ENCODE measurements around the gene NCEH1. TPM values are rescaled to one million over a fixed set of nuclear protein-coding genes. Genes with fewer than 3 reads are reported as not detected.
A peak's percentile ranks its signal among the peaks of the same experiment; 100 is the strongest.

NCEH1 gene
- total RNA-seq, 5 donors from 2014 or later (not counting 1 experiment from before 2014, with no cell fraction given) = 2.4 to 3.8 (median 3.5) TPM

DNA sequence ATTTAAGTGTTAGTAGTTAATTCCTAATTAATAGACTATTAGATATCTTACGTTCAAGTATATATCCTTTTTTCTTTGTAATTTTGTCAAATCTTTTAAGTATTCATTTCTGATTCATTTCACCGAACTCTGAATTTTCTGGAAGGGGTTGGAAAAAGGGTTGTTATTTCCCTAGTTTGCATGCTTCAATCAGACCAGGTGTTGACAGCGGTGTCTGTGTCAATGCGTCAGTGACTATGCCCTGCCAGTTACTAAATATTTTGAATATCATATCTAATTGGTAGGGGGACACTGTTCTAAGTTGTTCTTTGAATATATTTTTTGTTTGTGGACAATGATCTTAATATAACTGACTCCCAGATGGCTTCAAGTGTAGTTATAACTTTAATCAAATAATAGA is 124.9 kb downstream of the NCEH1 start:
- H3K27ac Mint-ChIP-seq = no peak overlapping the region
- no CpG with 5 or more reads among the region's 4 CpGs for WGBS (ENCODE audit: insufficient coverage)
- Histone ChIP-seq H3K4me1 (ENCODE audit: control insufficient read depth in 1 of 2, extremely low read depth in 1 of 2, insufficient read depth in 2 of 2, low read length in 2 of 2) (peaks cover under 1 to 17% of the 10 kb centered on the region in 2 experiments), H3K4me3 (ENCODE audit: control insufficient read depth in 1 of 2, extremely low read depth in 1 of 2, low read length in 1 of 2) (no peak overlapping the region), H3K27me3 (replicated peaks in 1 of 2; ENCODE audit: control insufficient read depth in 2 of 2, extremely low read depth in 1 of 2, insufficient read depth in 2 of 2, low read length in 1 of 2) (no peaks in the 10 kb centered on the region), H3K9me3 (no peaks in the 10 kb centered on the region), H3K36me3 (ENCODE audit: control insufficient read depth in 2 of 2, extremely low read depth in 1 of 2, insufficient read depth in 1 of 2, low read length in 1 of 2) (no peaks in the 10 kb centered on the region), H3K27ac (ENCODE audit: low read length) (no peak overlapping the region)
- no peak for ATAC-seq (replicated peaks in 1 of 4)
- DNase-seq = no peak
- H3K27me3 Mint-ChIP-seq = no peaks in the 10 kb centered on the region
- H3K36me3 Mint-ChIP-seq = peaks cover 6% of the 10 kb centered on the region
- H3K9me3 Mint-ChIP-seq = peaks cover 2 to 24% (median 12%) of the 10 kb centered on the region in 3 donors
- no peak overlapping the region for H3K4me3 Mint-ChIP-seq
- ChIA-PET CTCF (interaction anchor here in 1 of 2 donors (1.8 kb wide), 1 partner anchor 10 kb away, joined by 9 read pairs; no protein-coding TSS in a partner anchor), POLR2A (interaction anchor here in 1 of 2 donors (0.6 kb wide), 1 partner anchor 50 kb away, joined by 10 read pairs; no protein-coding TSS in a partner anchor)
- H3K4me1 Mint-ChIP-seq = peaks cover 64 to 84% (median 82%) of the 10 kb centered on the region in 3 donors

DNA sequence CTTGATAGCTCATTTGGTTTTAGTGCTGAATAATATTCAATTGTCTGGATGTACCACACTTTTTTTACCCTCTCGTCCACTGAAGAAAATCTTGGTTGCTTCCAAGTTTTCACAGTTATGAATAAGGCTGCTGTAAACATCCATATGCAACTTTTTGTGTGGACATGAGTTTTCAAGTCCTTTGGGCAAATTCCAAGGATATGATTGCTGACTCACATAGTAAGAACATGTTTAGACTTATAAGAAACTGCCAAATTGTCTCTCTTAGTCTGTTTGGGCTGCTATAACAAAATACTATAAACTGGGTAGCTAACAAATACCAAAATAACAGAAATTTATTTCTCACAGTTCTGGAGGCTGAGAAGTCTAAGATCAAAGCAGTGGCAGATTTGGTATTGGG is 128.2 kb downstream of the NCEH1 start:
- ChIA-PET POLR2A (no interaction called here), CTCF (interaction anchor here (0.5 to 1.6 kb wide), 3 partner anchors 12 to 20 kb away, joined by 3 to 8 read pairs (median 4); no protein-coding TSS in a partner anchor)
- no peaks in the 10 kb centered on the region for H3K9me3 ChIP-seq
- H3K4me1 Mint-ChIP-seq = peaks cover 83 to 97% (median 94%) of the 10 kb centered on the region in 3 donors
- H3K9me3 Mint-ChIP-seq = peaks cover 0 to 10% (median 8%) of the 10 kb centered on the region in 3 donors
- peaks cover 21 to 45% of the 10 kb centered on the region in 2 experiments for H3K4me1 ChIP-seq (ENCODE audit: control insufficient read depth in 1 of 2, extremely low read depth in 1 of 2, insufficient read depth in 2 of 2, low read length in 2 of 2)
- H3K27me3 Mint-ChIP-seq = no peaks in the 10 kb centered on the region
- H3K36me3 Mint-ChIP-seq = no peaks in the 10 kb centered on the region
- no CpG with 5 or more reads among the region's 1 CpG for WGBS (ENCODE audit: insufficient coverage)
- peak overlapping the region in 1 of 3 donors; percentile 15 for H3K4me3 Mint-ChIP-seq
- H3K27me3 ChIP-seq (replicated peaks in 1 of 2; ENCODE audit: control insufficient read depth in 2 of 2, extremely low read depth in 1 of 2, insufficient read depth in 2 of 2, low read length in 1 of 2) = no peaks in the 10 kb centered on the region
- H3K36me3 ChIP-seq (ENCODE audit: control insufficient read depth in 2 of 2, extremely low read depth in 1 of 2, insufficient read depth in 1 of 2, low read length in 1 of 2) = no peaks in the 10 kb centered on the region
- ATAC-seq (replicated peaks in 1 of 4) = no peak
- peak overlapping the region in 1 of 2 donors; percentile 95 for H3K27ac Mint-ChIP-seq
- DNase-seq = no peak
- H3K4me3 ChIP-seq (ENCODE audit: control insufficient read depth in 1 of 2, extremely low read depth in 1 of 2, low read length in 1 of 2) = no peak overlapping the region
- H3K27ac ChIP-seq (ENCODE audit: low read length) = no peak overlapping the region

DNA sequence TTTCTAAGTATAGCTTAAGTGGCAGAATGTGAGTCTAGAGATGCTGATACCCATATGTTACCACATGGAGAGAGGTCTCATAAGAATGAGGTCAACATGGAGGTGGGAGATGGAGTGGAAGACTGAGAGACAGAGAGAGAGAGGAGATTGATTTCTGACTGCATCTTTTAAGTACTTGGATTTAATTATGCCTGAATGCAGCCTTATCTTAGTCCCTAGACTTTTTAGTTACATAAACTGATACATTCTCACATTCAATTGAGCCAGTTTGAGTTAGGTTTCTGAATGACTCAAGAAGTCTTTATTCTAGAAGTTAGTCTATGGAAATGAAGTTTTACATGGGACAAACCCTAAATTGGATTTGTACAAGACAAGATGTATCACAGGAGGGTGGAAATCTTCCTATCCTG is 129.1 kb downstream of the NCEH1 start:
- ChIA-PET POLR2A (no interaction called here), CTCF (no interaction called here)
- H3K27me3 ChIP-seq (replicated peaks in 1 of 2; ENCODE audit: control insufficient read depth in 2 of 2, extremely low read depth in 1 of 2, insufficient read depth in 2 of 2, low read length in 1 of 2) = no peaks in the 10 kb centered on the region
- no peaks in the 10 kb centered on the region for H3K27me3 Mint-ChIP-seq
- peaks cover 0 to 10% (median 8%) of the 10 kb centered on the region in 3 donors for H3K9me3 Mint-ChIP-seq
- ATAC-seq (replicated peaks in 1 of 4) (no peak), DNase-seq (no peak)
- H3K36me3 Mint-ChIP-seq = no peaks in the 10 kb centered on the region
- H3K36me3 ChIP-seq (ENCODE audit: control insufficient read depth in 2 of 2, extremely low read depth in 1 of 2, insufficient read depth in 1 of 2, low read length in 1 of 2) = no peaks in the 10 kb centered on the region
- peak overlapping the region; percentile 94 to 95 for H3K27ac Mint-ChIP-seq
- no peaks in the 10 kb centered on the region for H3K9me3 ChIP-seq
- peak overlapping the region in 2 of 3 donors; percentile 56 to 66 for H3K4me3 Mint-ChIP-seq
- H3K4me3 ChIP-seq (ENCODE audit: control insufficient read depth in 1 of 2, extremely low read depth in 1 of 2, low read length in 1 of 2) = no peak overlapping the region
- peaks cover 24 to 50% of the 10 kb centered on the region in 2 experiments for H3K4me1 ChIP-seq (ENCODE audit: control insufficient read depth in 1 of 2, extremely low read depth in 1 of 2, insufficient read depth in 2 of 2, low read length in 2 of 2)
- peaks cover 87 to 100% (median 99%) of the 10 kb centered on the region in 3 donors for H3K4me1 Mint-ChIP-seq
- peak overlapping the region; percentile 36 for H3K27ac ChIP-seq (ENCODE audit: low read length)

DNA sequence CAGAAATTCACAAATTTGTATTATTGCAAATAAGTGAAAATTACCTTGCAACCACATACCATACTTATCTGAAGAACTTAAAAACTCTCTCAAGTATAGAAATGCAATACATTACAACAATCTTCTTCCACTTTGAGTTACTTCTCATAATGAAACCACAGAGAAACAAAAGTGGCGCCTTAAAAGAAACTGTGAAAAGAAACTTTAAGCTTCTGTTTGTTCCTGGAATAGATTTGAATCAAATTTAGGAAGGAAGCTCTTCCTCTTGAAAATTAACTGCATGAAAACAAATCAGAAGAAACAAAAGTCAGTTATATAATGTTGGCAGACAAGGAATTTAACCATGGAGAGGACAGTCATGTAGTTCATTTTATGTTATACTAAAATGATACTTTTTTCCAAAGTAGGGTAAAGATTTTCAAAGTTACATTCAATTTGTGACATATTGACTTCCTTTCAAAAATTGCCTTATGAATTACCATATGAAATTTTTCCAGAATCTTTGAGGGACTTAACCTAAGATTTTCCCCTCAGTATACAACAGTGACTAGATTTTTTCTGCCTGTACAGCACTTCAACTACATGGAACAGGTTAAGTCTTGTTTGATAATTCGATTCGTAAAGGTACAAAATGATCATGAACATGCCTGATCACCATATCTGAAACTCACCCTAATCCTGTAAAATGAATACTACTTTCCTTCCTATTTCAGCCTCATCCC is 130.0 kb downstream of the NCEH1 start:
- Histone ChIP-seq H3K27ac (ENCODE audit: low read length) (peak overlapping the region; percentile 64), H3K4me3 (ENCODE audit: control insufficient read depth in 1 of 2, extremely low read depth in 1 of 2, low read length in 1 of 2) (no peak overlapping the region), H3K27me3 (replicated peaks in 1 of 2; ENCODE audit: control insufficient read depth in 2 of 2, extremely low read depth in 1 of 2, insufficient read depth in 2 of 2, low read length in 1 of 2) (no peaks in the 10 kb centered on the region), H3K36me3 (ENCODE audit: control insufficient read depth in 2 of 2, extremely low read depth in 1 of 2, insufficient read depth in 1 of 2, low read length in 1 of 2) (no peaks in the 10 kb centered on the region), H3K4me1 (ENCODE audit: control insufficient read depth in 1 of 2, extremely low read depth in 1 of 2, insufficient read depth in 2 of 2, low read length in 2 of 2) (peaks cover 24 to 46% of the 10 kb centered on the region in 2 experiments), H3K9me3 (no peaks in the 10 kb centered on the region)
- Mint-ChIP-seq H3K4me1 (peaks cover 78 to 93% (median 92%) of the 10 kb centered on the region in 3 donors), H3K27ac (peak overlapping the region; percentile 94 to 95), H3K36me3 (no peaks in the 10 kb centered on the region), H3K4me3 (peak overlapping the region; percentile 43 to 66 (median 56)), H3K27me3 (no peaks in the 10 kb centered on the region), H3K9me3 (peaks cover 0 to 10% (median 8%) of the 10 kb centered on the region in 3 donors)
- WGBS (ENCODE audit: insufficient coverage) = no CpG with 5 or more reads among the region's 3 CpGs
- DNase-seq = no peak
- ChIA-PET CTCF (interaction anchor here in 1 of 2 donors (0.6 to 0.7 kb wide), 2 partner anchors 8 to 57 kb away, joined by 3 read pairs; partner anchors contain the start of gene TNFSF10), POLR2A (interaction anchor here in 1 of 2 donors (0.6 kb wide), 1 partner anchor 170 kb away, joined by 3 read pairs; the partner anchor contains the start of gene ECT2)
- ATAC-seq (replicated peaks in 1 of 4) = peak in 3 of 4 experiments; percentile 50 to 62 (median 51)

Other genes with a start within 250 kb of the NCEH1 start
- gene TNFSF10, start 187.6 kb downstream of the NCEH1 start, total RNA-seq = 10 to 100 TPM; 22.3 to 49.7 (median 35.8) TPM
- 1 to 10 TPM; 1.7 to 3.1 (median 2.3) TPM for gene ECT2, start 39.7 kb upstream of the NCEH1 start, total RNA-seq